Activated T-cell treated with anti-CD3 and anti-CD28 coated beads for 4 hours (primary cell): ENCODE data around the gene TTF1.

Experiments used
- DNase-seq: peaks from one replicate; pipeline ENCODE4 v3.0.0-alpha.2; 2020

TTF1 gene

DNA sequence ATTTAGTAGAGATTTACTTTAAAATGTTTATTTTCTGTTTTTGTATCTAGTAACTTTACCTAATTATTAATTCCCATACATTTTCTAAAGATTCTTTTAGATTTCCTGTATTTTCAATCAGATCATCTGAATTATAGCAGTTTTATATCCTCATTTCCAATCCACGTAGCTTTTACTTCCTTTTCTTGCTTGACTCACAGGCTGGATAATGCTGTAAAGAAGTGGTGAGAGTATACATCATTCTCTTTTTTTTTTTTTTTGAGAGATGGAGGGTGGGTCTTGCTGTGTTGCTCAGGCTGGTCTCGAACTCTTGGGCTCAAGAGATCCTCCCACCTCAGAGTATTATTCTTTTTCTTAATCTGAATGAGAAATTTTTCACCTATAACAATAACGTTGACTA, 40.7 kb downstream of the TTF1 start:
- DNase-seq = no peak

DNA sequence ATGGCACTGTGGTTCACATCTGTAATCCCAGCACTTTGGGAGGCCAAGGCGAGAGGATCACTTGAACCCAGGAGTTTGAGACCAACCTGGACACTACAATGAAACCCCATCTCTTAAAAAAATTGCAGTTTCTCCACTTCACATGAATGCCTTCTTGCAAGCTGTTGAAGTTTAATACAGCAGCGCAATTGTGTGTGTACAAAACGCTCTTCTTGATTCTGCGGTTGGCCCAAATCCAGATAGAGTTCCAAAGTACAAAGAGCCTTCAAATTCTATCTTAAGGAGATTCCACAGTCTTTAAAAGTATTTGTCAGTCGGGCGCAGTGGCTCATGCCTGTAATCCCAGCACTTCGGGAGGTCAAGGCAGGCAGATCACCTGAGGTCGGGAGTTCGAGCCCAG, 42.6 kb downstream of the TTF1 start:
- no peak for DNase-seq

DNA sequence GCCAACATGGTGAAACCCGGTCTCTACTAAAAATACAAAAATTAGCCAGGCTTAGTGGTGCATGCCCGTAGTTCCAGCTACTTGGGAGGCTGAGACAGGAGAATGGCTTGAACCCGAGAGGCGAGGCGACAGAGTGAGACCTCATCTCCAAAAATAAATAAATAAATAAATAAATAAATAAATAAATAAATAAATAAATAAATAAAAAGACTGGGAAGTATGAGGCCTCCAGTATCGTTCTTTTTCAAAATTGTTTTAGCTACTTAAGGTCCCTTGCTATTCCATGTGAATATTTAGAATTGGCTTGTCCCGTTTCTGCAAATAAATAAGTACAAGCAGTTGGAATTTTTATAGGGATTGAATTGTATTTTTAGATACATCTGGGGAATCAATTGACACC, 48.9 kb downstream of the TTF1 start:
- DNase-seq = no peak

DNA sequence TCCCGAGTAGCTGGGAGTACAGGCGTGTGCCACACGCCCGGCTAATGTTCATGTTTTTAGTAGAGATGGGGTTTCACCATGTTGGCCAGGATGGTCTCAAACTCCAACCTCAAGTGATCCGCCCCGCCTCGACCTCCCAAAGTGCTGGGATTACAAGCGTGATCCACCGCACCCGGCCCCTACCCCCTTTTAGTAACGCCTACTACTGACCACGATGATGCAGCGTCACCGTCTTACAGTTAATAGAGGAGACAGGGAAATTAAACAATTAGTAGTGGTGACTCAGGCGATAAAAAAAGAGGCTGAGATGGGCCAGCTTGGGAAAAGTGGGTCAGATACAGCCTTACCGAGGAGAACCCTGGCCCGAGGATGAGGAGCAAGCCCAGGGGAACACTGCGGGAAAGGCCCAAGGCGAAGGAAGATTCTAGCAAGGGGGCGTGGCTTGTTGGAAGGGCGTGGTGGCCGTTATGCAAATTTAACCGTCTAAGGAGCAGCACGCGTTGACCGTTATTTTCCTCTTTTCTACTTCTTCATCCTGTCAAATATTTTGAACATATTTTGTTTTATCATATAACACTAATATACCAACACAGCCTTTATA, 50.2 kb downstream of the TTF1 start:
- no peak for DNase-seq

DNA sequence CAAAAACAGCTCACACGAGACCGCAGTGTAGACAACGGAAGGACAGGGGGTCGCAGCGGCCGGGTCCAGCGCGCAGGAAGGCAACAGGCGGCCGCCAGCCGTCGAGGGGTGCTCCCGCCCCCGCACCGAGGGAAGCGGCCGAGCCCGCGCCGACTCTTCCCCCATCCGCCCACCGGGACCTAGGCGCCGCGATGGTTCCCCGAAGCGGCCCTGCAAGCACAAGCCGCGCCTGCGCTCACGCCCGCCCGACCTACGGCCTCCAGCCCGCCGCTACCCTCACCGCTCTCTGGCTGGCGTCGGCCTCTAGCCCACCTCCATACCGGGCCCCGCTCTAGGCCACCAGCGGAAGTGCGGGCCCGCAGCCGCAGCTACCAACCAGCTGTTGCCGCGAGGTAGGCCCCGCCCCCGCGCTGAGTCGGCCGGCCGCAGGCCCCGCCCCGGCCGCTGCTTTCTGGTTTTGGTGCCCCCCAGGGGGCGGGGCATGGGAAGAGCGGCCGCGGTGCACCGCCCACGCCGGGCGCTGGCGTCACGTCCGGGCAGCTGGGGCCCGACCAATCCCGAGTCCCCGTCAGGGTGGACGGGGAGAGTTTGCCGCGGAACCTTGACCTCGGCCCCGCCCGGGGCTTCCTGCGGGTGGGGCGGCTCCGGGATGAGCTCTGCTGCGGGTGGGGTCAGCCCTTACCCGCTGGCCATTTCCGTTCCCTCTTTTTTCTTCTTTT, 51.8 kb downstream of the TTF1 start, which contains the start of gene SETX:
SETX (minus strand) TSS at position 350 of the 719 bp plus-strand sequence. CDS start 5,558 bp downstream, outside the sequence.
- peak; percentile 96 for DNase-seq

DNA sequence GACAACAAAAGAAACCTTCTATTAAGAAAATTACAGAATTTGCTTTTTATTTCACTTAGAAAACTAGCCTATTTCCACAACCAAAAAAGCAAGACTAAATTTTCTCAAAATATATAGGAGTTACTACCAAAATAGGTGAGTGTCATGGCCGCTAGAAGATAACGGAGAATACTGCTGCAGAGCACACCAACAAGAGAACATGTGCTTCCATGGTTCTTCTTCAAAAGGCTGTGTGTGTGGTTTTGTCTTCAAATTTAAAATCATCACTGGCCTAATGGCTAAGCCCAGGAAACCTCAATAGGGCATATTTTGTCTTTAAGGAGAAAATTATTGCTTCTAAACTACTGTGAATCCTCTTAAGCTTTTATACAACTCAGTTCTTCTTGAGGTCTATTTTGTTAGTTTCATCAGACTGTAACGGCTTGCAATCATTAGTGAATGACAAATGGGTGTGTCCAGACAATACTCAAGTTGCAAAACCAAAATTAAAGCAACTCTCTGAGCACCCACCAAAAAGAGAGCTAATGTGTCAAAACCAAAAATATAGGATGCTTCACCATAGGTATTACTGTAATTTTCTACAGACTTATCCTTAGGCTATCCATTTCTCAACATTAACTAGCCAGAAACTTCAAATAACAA, 55.1 kb downstream of the TTF1 start:
- DNase-seq = no peak

DNA sequence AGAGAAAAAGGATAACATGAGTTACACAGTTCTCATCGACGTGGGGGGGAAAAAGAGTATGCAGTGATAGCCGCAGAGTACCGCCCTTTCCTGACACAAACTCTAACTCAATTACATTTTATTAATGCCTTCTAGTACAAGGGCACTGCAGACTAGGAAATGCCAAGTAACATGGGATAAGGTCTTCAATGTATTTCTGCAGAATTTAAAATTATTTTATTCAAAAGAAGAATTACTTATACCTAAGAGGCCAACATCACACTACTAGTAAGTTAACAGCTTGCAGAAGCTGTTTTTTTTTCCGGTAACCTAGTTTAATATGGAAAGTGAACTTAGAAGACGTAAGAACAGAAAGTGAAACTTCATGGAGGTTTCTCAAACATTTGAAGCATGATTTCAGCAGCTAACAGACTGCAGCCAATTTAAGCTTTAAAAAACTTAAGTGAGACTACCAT, 55.8 kb downstream of the TTF1 start:
- DNase-seq = no peak

DNA sequence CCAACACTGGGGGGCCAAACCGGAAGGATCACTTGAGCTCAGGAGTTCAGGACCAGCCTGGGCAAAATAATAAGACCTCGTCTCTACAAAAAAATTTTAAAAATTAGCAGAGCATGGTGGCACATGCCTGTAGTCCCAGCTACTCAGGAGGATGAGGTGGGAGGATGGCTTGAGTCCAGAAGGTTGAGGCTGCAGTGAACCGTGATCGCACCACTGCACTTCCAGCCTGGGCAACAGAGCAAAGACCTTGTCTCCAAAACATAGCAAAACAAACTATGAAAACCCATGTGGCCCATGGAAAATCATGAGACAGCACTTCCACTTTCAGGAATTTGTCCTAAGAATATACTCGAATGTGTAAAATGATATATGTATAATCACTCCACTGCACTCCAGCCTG, 58.0 kb downstream of the TTF1 start:
- DNase-seq = no peak

DNA sequence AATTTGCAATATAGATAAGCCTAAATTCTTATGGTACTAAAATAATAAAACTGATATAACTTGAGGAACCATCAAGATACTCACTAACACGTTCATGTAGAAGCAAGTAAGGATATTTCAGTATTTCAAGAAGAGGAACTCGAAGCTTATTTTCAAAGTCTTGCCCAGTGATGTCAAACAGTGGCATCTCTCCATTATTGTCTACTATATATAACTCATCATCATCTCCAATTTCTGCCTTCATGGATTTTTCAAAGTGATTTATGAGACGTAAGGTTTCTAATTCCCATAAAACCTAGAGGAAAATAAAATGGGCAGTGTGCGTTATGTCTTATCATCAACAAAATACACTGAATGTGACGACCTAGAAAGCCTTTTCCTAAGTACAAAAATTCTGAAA, 60.5 kb downstream of the TTF1 start:
- no peak for DNase-seq

DNA sequence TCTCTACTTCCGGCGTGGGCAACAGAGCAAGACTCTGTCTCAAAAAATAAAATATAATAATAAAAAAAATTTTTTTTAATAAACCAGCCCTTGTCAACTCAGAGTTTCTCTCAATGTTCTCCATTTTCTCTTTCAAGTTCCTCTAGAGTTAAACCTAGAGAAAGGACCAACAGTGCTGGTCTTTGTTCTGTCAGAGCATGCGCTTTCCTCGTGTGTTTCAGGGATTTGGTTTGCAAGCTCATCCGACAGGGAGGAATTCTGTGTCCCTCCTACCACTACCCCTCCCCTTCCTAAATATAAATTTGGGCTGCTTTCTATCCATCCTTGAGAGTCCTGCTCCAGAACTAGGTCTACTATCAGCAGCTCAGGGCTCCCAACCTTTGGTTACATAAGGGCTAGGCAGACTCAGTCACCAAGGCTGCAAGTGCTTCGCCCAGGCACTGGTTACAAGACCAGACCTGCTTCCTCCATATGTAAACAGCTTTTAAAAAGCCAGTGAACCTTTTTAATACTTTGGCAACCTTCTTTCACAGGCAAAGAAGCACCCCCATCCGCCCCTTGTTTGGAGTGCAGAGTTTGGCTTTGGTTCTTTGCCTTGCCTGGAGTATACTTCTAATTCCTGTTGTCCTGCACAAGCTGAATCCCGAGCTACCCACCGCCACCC, 65.3 kb downstream of the TTF1 start:
- no peak for DNase-seq

DNA sequence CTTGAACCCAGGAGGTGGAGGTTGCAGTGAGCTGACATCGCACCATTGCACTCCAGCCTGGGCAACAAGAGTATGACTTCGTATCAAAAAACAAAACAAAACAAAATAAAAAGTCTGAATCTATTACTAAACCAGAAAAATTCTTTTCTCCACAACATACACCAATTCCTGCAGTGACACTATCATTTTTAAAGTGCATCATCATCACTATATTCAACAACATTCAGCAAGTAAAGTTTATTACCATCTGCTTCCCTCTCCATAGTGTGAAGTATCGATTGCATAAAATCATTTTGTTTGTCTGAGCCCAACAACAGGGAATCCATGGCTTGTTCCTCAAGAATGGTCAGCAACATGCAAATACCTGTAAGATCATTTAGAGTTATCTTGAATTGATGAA, 72.3 kb downstream of the TTF1 start:
- DNase-seq = no peak

DNA sequence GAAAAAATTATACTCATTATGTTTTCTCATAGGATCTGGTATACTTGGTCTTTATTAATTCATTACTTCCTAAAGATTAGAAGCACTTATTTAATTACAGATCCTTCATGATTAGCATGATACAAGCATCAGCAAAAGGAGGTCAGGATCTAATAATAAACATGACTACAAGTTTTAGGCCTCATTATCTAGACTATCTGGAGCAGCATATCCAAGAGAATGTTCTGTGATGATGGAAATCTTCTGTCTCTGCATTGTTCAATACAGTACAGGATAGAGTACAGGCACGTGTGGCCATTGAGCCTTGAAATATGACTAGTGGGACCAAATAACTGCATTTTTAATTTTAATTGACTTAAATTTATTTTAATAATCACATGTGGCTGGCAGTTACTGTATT, 73.1 kb downstream of the TTF1 start:
- DNase-seq = no peak

DNA sequence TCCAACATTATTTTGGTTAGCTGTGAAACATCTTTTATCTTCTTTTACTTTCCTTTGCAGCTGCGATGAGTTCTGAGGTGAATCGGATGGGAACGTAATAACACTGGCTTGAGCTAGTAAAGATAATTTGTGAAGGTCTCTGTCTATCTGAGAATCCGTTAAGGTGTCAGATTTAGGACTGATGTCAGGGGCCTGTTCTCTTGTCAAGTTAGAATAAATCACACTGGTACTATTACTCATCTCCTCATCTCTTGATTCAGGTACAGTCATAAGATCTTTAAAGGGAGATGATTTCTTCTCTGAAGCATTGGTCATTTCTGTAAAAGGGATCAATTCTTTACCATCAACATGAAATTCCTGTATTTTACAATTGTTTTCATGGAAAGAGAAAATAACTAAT, 78.1 kb downstream of the TTF1 start:
- no peak for DNase-seq

DNA sequence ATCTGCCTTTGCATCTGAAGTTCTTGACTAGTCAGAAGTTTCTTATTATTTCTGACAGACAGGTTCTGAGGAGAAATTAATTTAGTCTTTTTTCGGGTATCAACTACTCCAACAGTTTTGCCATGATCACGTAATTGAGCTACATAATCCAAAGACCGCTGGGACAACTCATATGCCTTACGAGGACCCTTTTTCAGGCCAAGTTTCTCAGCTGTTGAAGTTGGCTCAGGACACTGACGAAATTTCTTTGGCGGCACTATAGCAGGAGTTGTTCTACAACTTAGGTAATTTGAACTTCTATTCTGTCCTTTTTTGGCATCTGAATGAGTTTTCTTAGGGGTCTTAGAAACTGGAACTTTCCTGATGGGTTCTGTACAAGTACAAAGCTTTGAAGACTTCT, 79.1 kb downstream of the TTF1 start:
- DNase-seq = no peak
